GM12878 (cell line): ENCODE data around the gene RBPJ. TPM values are rescaled to one million over a fixed set of nuclear protein-coding genes. Genes with fewer than 3 reads are reported as not detected.

Source experiments
- ATAC-seq: fragments of 200-7000 bp; cut with Tn5 transposase; 3 replicates; pipeline ENCODE4 v1.9.1; 2020; ENCODE audit warnings: mild to moderate bottlenecking, moderate library complexity
- BruUV-seq: library from RNA; stranded (reverse); fragments of 400-500 nt; replicated peaks from 2 replicates; lab custom pipeline; 2021; lab: Mats Ljungman, UMichigan
- CTCF ChIA-PET: fragments of 300-600 bp; sonication (Branson Sonifier 250); formaldehyde crosslinking; extraction: SDS; loops from one replicate; lab custom pipeline; 2021; ENCODE audit warnings: inconsistent platforms; lab: Yijun Ruan, JAX
- POLR2A ChIA-PET: fragments of 350-600 bp; formaldehyde crosslinking; extraction: SDS; loops from one replicate; lab custom pipeline; 2021; ENCODE audit warnings: inconsistent platforms; lab: Charles Lee
- RAD21 ChIA-PET: fragments of 300-600 bp; sonication (Branson Sonifier 250); formaldehyde crosslinking; loops from one replicate; lab custom pipeline; 2023; ENCODE audit warnings: antibody characterized with exemption; ENCODE audit not compliant: unreplicated experiment; lab: Charles Lee
- SMC1A ChIA-PET: fragments of 300-600 bp; sonication (Branson Sonifier 250); formaldehyde crosslinking; loops from one replicate; lab custom pipeline; 2023; ENCODE audit not compliant: unreplicated experiment, uncharacterized antibody; lab: Charles Lee
- DNase-seq: peaks from one replicate; pipeline ENCODE4 v3.0.0-alpha.2; 2011; ENCODE audit warnings: low read depth, low spot score
- FAIRE-seq: peaks from 3 replicates; lab custom pipeline; 2011; peaks lifted over from hg19 to GRCh38; lab: Jason Lieb, UNC
- H2AFZ ChIP-seq: 2 replicates; pipeline ENCODE4 v1.6.0; 2011; ENCODE audit warnings: low read depth, low read length, control low read depth; ENCODE audit not compliant: control insufficient read depth
- H3K27ac ChIP-seq: 2 replicates; pipeline ENCODE4 v1.5.1; 2011; ENCODE audit warnings: control low read depth; ENCODE audit not compliant: control insufficient read depth, insufficient read depth
- H3K27me3 ChIP-seq, 2 experiments: replicated peaks in 1 of 2; 2 replicates each; pipeline versions ENCODE4 v1.6.0 to v1.6.1; 2011; ENCODE audit warnings: low read length in 1 of 2; ENCODE audit not compliant: control insufficient read depth in 2 of 2, insufficient read depth in 2 of 2
- H3K36me3 ChIP-seq, 2 experiments: 2 replicates each; pipeline ENCODE4 v1.5.1; 2011; ENCODE audit warnings: low read length in 1 of 2; ENCODE audit not compliant: control insufficient read depth in 2 of 2, insufficient read depth in 2 of 2
- H3K4me1 ChIP-seq: 2 replicates; pipeline ENCODE4 v1.6.1; 2011; ENCODE audit warnings: mild to moderate bottlenecking, low read length, moderate library complexity, mixed read lengths; ENCODE audit not compliant: control insufficient read depth, insufficient read depth
- H3K4me2 ChIP-seq: 2 replicates; pipeline ENCODE4 v1.6.0; 2011; ENCODE audit warnings: control low read depth; ENCODE audit not compliant: control insufficient read depth, insufficient read depth
- H3K4me3 ChIP-seq: fragments of 200-600 bp; sonication (generic); 2 replicates; pipeline ENCODE4 v1.5.1; 2016
- H3K79me2 ChIP-seq: 2 replicates; pipeline ENCODE4 v1.6.0; 2011; ENCODE audit warnings: low read length; ENCODE audit not compliant: control insufficient read depth, insufficient read depth
- H3K9ac ChIP-seq: 2 replicates; pipeline ENCODE4 v1.8.0; 2011; ENCODE audit warnings: low read length, control low read depth, mixed read lengths; ENCODE audit not compliant: control insufficient read depth, insufficient read depth
- H3K9me3 ChIP-seq: replicated peaks from 3 replicates; pipeline ENCODE4 v1.5.1; 2011; ENCODE audit warnings: mild to moderate bottlenecking, low read length; ENCODE audit not compliant: control insufficient read depth, insufficient read depth
- H4K20me1 ChIP-seq: 2 replicates; pipeline ENCODE4 v1.6.0; 2011; ENCODE audit not compliant: control insufficient read depth, insufficient read depth
- CBFB ChIP-seq: IDR thresholded peaks from 2 replicates; pipeline ENCODE4 v1.6.1; 2016; ENCODE audit warnings: antibody characterized with exemption, low read depth
- CBX5 ChIP-seq: sonication (generic); IDR thresholded peaks from 2 replicates; pipeline ENCODE4 v1.6.1; 2016; ENCODE audit warnings: low read depth, moderate library complexity, mild to moderate bottlenecking, inconsistent platforms
- ELK1 ChIP-seq: IDR thresholded peaks from 2 replicates; pipeline ENCODE4 v1.6.1; 2012; ENCODE audit warnings: low read depth, low read length, improper control_type of control experiment
- GABPA ChIP-seq: IDR thresholded peaks from 2 replicates; pipeline ENCODE4 v1.6.1; 2014; ENCODE audit warnings: antibody characterized with exemption, low read depth, mild to moderate bottlenecking, inconsistent platforms
- LARP7 ChIP-seq: fragments of 450-650 bp; IDR thresholded peaks from 2 replicates; pipeline ENCODE4 v1.6.1; 2017; ENCODE audit warnings: mild to moderate bottlenecking
- PRDM15 ChIP-seq: fragments of 450-650 bp; formaldehyde crosslinking; IDR thresholded peaks from 2 replicates; pipeline ENCODE4 v1.4.0; 2020; ENCODE audit warnings: mild to moderate bottlenecking, moderate library complexity
- RBBP5 ChIP-seq: fragments of 200-600 bp; sonication (generic); conservative IDR thresholded peaks from 2 replicates; pipeline ENCODE4 v1.6.1; 2016
- SPI1 ChIP-seq: IDR thresholded peaks from 2 replicates; pipeline ENCODE4 v1.6.1; 2011; ENCODE audit warnings: low read depth, mild to moderate bottlenecking, low read length, moderate library complexity, borderline replicate concordance; ENCODE audit not compliant: insufficient read depth
- SUPT20H ChIP-seq: IDR thresholded peaks from 2 replicates; pipeline ENCODE4 v1.6.1; 2011; ENCODE audit warnings: low read depth, mild to moderate bottlenecking, low read length, moderate library complexity, borderline replicate concordance; ENCODE audit not compliant: control insufficient read depth
- SUZ12 ChIP-seq: fragments of 200-600 bp; sonication (generic); IDR thresholded peaks from one replicate; pipeline ENCODE4 v1.6.1; 2018; ENCODE audit warnings: antibody characterized with exemption, mild to moderate bottlenecking; ENCODE audit not compliant: unreplicated experiment
- TAF1 ChIP-seq: IDR thresholded peaks from 2 replicates; pipeline ENCODE4 v1.6.1; 2011; ENCODE audit warnings: mild to moderate bottlenecking, low read depth, low read length, borderline replicate concordance
- ZZZ3 ChIP-seq: IDR thresholded peaks from 2 replicates; pipeline ENCODE4 v1.6.1; 2011; ENCODE audit warnings: low read depth; ENCODE audit not compliant: control insufficient read depth, insufficient read length
- WGBS: methylation state at CpG from one replicate; pipeline ENCODE4 v1.1.6; 2016; ENCODE audit warnings: low lambda C conversion rate; ENCODE audit not compliant: insufficient replicate concordance, insufficient coverage; ENCODE audit errors: missing lambda C conversion rate; 5-methylcytosine and 5-hydroxymethylcytosine counted together
- in situ Hi-C: fragments of 300-500 bp; cut with MboI; formaldehyde crosslinking; loops from 9 replicates; pipeline ENCODE4 v1.14.3; 2018; ENCODE audit warnings: mixed read lengths
- intact Hi-C: fragments of 100-400 bp; cut with micrococcal nuclease; formaldehyde crosslinking; loops from one replicate; pipeline ENCODE4 v1.14.2; 2022; ENCODE audit not compliant: unreplicated experiment
- polyA plus RNA-seq, 11 experiments: library from polyadenylated mRNA; depleted of rRNA in 4 of 11; unstranded in 6 of 11; stranded (reverse) in 5 of 11; fragments of >200 nt; fragmentation: Nextera tagmentation in 4 of 11; fragmentation: Illumina TruSeq in 1 of 11; extraction: Ambion mirVana in 4 of 11; extraction: Trizol in 1 of 11; gene quantifications; 1 replicate in 1 of 11; 2 replicates in 10 of 11; pipeline versions ENCODE4 v1.2.1 to v1.2.3, GENCODE V29; 2011 to 2016; ENCODE audit warnings: inconsistent platforms in 2 of 11, missing spikeins in 2 of 11, low read depth in 1 of 11
- total RNA-seq, 4 experiments: library from RNA; depleted of rRNA in 3 of 4; stranded (reverse); fragments of >200 nt in 3 of 4; fragmentation: Illumina TruSeq in 1 of 4; extraction: Trizol in 1 of 4; gene quantifications; 2 replicates each; pipeline versions ENCODE4 v1.2.1 to v1.2.3, GENCODE V29; 2013 to 2021
- TF ChIP-seq, protein P1 (sequence below): fragments of 450-650 bp; IDR thresholded peaks from 2 replicates; pipeline ENCODE4 v1.6.1; 2018; ENCODE audit warnings: borderline replicate concordance, mild to moderate bottlenecking; ENCODE audit not compliant: partially characterized antibody

The RBPJ gene
- total and polyA plus RNA-seq, 10 of the 15 experiments (the other 5 are each of a cell fraction or from before 2014, with no cell fraction given) = 24.5 to 87.6 (median 41.6) TPM

DNA sequence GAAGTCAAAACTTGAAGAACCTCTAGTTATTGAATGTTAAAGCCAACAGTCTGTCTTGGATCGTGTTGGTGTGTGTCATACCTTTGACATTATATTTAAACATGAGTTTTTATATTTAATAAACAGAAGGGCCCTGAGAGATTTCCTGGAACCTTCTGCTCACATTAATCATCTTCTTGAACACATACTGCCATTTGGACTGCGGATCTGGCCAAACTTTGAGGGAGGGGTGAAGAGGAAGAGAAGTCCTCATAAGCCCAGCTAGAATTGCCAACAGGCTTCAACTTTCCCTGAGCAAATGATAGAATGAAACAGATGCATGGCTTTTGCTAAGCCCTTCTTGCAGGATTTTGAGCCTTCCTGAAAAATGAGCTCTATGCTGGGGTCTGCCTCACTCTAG is 142.1 kb downstream of the RBPJ start:
- SMC1A ChIA-PET = interaction anchor here (1.3 to 2.4 kb wide), 3 partner anchors 11 to 548 kb away, joined by 3 to 8 read pairs (median 6); no protein-coding TSS in a partner anchor
- peaks cover 0 to 2% of the 10 kb centered on the region in 2 experiments; a peak in 2 of 4 replicates for H3K27me3 ChIP-seq
- CTCF ChIA-PET = interaction anchor here (0.7 to 7.1 kb wide), 5 partner anchors 23 to 545 kb away, joined by 3 to 78 read pairs (median 4); no protein-coding TSS in a partner anchor
- in situ Hi-C loops = no loop called here
- no peaks in the 10 kb centered on the region for H4K20me1 ChIP-seq
- no peak overlapping the region for H3K9ac ChIP-seq
- FAIRE-seq (no peak), ATAC-seq (no peak), DNase-seq (no peak)
- no peaks in the 10 kb centered on the region for H3K79me2 ChIP-seq
- intact Hi-C loops = no loop called here
- RAD21 ChIA-PET = no interaction called here
- no peak overlapping the region for H3K27ac ChIP-seq
- POLR2A ChIA-PET = no interaction called here
- no peaks in the 10 kb centered on the region for H3K36me3 ChIP-seq
- no peaks in the 10 kb centered on the region for H3K9me3 ChIP-seq
- WGBS = 45% methylated on average over 2 of the region's 2 CpGs
- no peak overlapping the region for H2AFZ ChIP-seq
- BruUV-seq = no TSS peak
- H3K4me2 ChIP-seq = no peak overlapping the region
- H3K4me3 ChIP-seq = no peak overlapping the region
- H3K4me1 ChIP-seq = no peaks in the 10 kb centered on the region; the same call in 1 of the 2 replicates
- TF ChIP-seq ZZZ3 (no peak), CBFB (no peak), ELK1 (no peak), SUPT20H (no peak), TAF1 (no peak), SPI1 (no peak), PRDM15 (no peak), RBBP5 (no peak), CBX5 (no peak), LARP7 (no peak), SUZ12 (no peak), GABPA (no peak)
- TF ChIP-seq, protein P1, sequence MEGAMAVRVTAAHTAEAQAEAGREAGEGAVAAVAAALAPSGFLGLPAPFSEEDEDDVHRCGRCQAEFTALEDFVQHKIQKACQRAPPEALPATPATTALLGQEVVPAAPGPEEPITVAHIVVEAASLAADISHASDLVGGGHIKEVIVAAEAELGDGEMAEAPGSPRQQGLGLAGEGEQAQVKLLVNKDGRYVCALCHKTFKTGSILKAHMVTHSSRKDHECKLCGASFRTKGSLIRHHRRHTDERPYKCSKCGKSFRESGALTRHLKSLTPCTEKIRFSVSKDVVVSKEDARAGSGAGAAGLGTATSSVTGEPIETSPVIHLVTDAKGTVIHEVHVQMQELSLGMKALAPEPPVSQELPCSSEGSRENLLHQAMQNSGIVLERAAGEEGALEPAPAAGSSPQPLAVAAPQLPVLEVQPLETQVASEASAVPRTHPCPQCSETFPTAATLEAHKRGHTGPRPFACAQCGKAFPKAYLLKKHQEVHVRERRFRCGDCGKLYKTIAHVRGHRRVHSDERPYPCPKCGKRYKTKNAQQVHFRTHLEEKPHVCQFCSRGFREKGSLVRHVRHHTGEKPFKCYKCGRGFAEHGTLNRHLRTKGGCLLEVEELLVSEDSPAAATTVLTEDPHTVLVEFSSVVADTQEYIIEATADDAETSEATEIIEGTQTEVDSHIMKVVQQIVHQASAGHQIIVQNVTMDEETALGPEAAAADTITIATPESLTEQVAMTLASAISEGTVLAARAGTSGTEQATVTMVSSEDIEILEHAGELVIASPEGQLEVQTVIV = no peak
